A375 (cell line): ENCODE measurements around the gene OR11A1. TPM values are rescaled to one million over a fixed set of nuclear protein-coding genes. Genes with fewer than 3 reads are reported as not detected.

Source experiments
- total RNA-seq: library from RNA; depleted of rRNA; stranded (reverse); fragments of >200 nt; shearing (Covaris generic); gene quantifications from 2 replicates; pipeline ENCODE4 v1.2.3, GENCODE V29; 2014; rRNA removed

The OR11A1 gene
- not detected in 2 replicates for total RNA-seq

GRCh38 chr6:29456971-29457370 is at the start of gene OR11A1, which contains the start of gene OR2H1:
Gene OR11A1 (minus strand): TSS chr6:29457071. CDS start chr6:29427641, 29,430 bp downstream.
Gene OR2H1 (plus strand): TSS chr6:29457155. CDS start chr6:29461770, 4,615 bp downstream.

GRCh38 chr6:29487660-29488059 is 30.8 kb upstream of the OR11A1 start, which contains the start of gene MAS1L:
Gene MAS1L (minus strand): TSS chr6:29487956. CDS start chr6:29487902, 54 bp downstream.

GRCh38 chr6:29439006-29439405 is 17.9 kb downstream of the OR11A1 start, which contains the start of gene OR10C1:
Gene OR10C1 (plus strand): TSS chr6:29439306. CDS start chr6:29440016, 710 bp downstream.

GRCh38 chr6:29414588-29414987 is 42.3 kb downstream of the OR11A1 start, which contains the start of gene OR12D1:
Gene OR12D1 (plus strand): TSS chr6:29414928.

GRCh38 chr6:29395331-29395730 is 61.5 kb downstream of the OR11A1 start, which contains the start of gene OR12D2:
Gene OR12D2 (plus strand): TSS chr6:29395631. CDS start chr6:29396700, 1,069 bp downstream.

Other genes starting within 250 kb of the OR11A1 start
- gene OR14J1, start 155.4 kb downstream of the OR11A1 start, total RNA-seq: 0.03 TPM in 1 of 2 replicates, not detected in the other
- not detected in 2 replicates for gene OR5V1, start 88.2 kb downstream of the OR11A1 start, total RNA-seq
- 0.08 TPM in 1 of 2 replicates, not detected in the other for gene OR12D3, start 81.8 kb downstream of the OR11A1 start, total RNA-seq
- not detected in 2 replicates for gene OR12D2, start 61.4 kb downstream of the OR11A1 start, total RNA-seq
- not detected in 2 replicates for gene OR12D1, start 42.1 kb downstream of the OR11A1 start, total RNA-seq
- not detected in 2 replicates for gene OR10C1, start 17.8 kb downstream of the OR11A1 start, total RNA-seq
- not detected in 2 replicates for gene OR2H1, start 84 bp upstream of the OR11A1 start, total RNA-seq
- gene MAS1L, start 30.9 kb upstream of the OR11A1 start, total RNA-seq: not detected in 2 replicates
- gene UBD, start 102.7 kb upstream of the OR11A1 start, total RNA-seq: 0.40 and 1.4 TPM in 2 replicates
- not detected in 2 replicates for gene OR2H2, start 128.1 kb upstream of the OR11A1 start, total RNA-seq
- 13.4 and 17.6 TPM in 2 replicates for gene GABBR1, start 176.1 kb upstream of the OR11A1 start, total RNA-seq
- 0.16 TPM in 1 of 2 replicates, not detected in the other for gene MOG, start 200.0 kb upstream of the OR11A1 start, total RNA-seq
- gene ZFP57, start 224.1 kb upstream of the OR11A1 start, total RNA-seq: not detected in 2 replicates